Measurements from ENCODE around the gene MRGPRD. TPM values are rescaled to one million over a fixed set of nuclear protein-coding genes. Genes with fewer than 3 reads are reported as not detected.

MRGPRD gene
- total RNA-seq, 1 donor from 2014 or later = not detected

GRCh38 chr11:68934666-68935065 lies 46.1 kb downstream of the MRGPRD start:
- H3K9me3 ChIP-seq (ENCODE audit: control insufficient read depth in 3 of 3, low read length in 3 of 3) = no peaks in the 10 kb centered on the region
- peaks cover 70 to 72% (median 72%) of the 10 kb centered on the region in 3 donors for H3K36me3 ChIP-seq (ENCODE audit: control insufficient read depth in 3 of 3, insufficient read depth in 3 of 3, low read length in 3 of 3)
- H3K4me1 ChIP-seq (ENCODE audit: control insufficient read depth in 3 of 3, insufficient read depth in 3 of 3, low read length in 3 of 3) = no peaks in the 10 kb centered on the region
- H3K9ac ChIP-seq (ENCODE audit: low read depth in 1 of 3, low read length in 3 of 3) = no peak overlapping the region
- no peak overlapping the region for H3K4me3 ChIP-seq (ENCODE audit: low read length in 3 of 3)
- H3K27ac ChIP-seq (ENCODE audit: low read depth, low read length) = no peak overlapping the region
- no peaks in the 10 kb centered on the region for H3K27me3 ChIP-seq (ENCODE audit: control insufficient read depth in 3 of 3, insufficient read depth in 3 of 3, low read length in 3 of 3)

- Histone ChIP-seq H3K4me3 (ENCODE audit: low read length in 3 of 3) (no peak overlapping the region), H3K4me1 (ENCODE audit: control insufficient read depth in 3 of 3, insufficient read depth in 3 of 3, low read length in 3 of 3) (no peaks in the 10 kb centered on the region), H3K9ac (ENCODE audit: low read depth in 1 of 3, low read length in 3 of 3) (no peak overlapping the region), H3K27me3 (ENCODE audit: control insufficient read depth in 3 of 3, insufficient read depth in 3 of 3, low read length in 3 of 3) (no peaks in the 10 kb centered on the region), H3K27ac (ENCODE audit: low read depth, low read length) (no peak overlapping the region), H3K9me3 (ENCODE audit: control insufficient read depth in 3 of 3, low read length in 3 of 3) (no peaks in the 10 kb centered on the region), H3K36me3 (ENCODE audit: control insufficient read depth in 3 of 3, insufficient read depth in 3 of 3, low read length in 3 of 3) (peaks cover 74 to 75% (median 74%) of the 10 kb centered on the region in 3 donors)
Measured at GRCh38 chr11:68934321-68934645, 46.5 kb downstream of the MRGPRD start.

GRCh38 chr11:68933605-68934320 lies 47.0 kb downstream of the MRGPRD start:
- Histone ChIP-seq H3K36me3 (ENCODE audit: control insufficient read depth in 3 of 3, insufficient read depth in 3 of 3, low read length in 3 of 3) (peaks cover 71 to 74% (median 72%) of the 10 kb centered on the region in 3 donors), H3K4me3 (ENCODE audit: low read length in 3 of 3) (no peak overlapping the region), H3K9me3 (ENCODE audit: control insufficient read depth in 3 of 3, low read length in 3 of 3) (no peaks in the 10 kb centered on the region), H3K27ac (ENCODE audit: low read depth, low read length) (no peak overlapping the region), H3K4me1 (ENCODE audit: control insufficient read depth in 3 of 3, insufficient read depth in 3 of 3, low read length in 3 of 3) (peaks cover 0 to 2% (median 0%) of the 10 kb centered on the region in 3 donors), H3K9ac (ENCODE audit: low read depth in 1 of 3, low read length in 3 of 3) (no peak overlapping the region), H3K27me3 (ENCODE audit: control insufficient read depth in 3 of 3, insufficient read depth in 3 of 3, low read length in 3 of 3) (no peaks in the 10 kb centered on the region)

GRCh38 chr11:68932933-68933577 lies 47.7 kb downstream of the MRGPRD start:
- Histone ChIP-seq H3K4me1 (ENCODE audit: control insufficient read depth in 3 of 3, insufficient read depth in 3 of 3, low read length in 3 of 3) (peaks cover 0 to 4% (median 2%) of the 10 kb centered on the region in 3 donors), H3K4me3 (ENCODE audit: low read length in 3 of 3) (no peak overlapping the region), H3K9ac (ENCODE audit: low read depth in 1 of 3, low read length in 3 of 3) (no peak overlapping the region), H3K27me3 (ENCODE audit: control insufficient read depth in 3 of 3, insufficient read depth in 3 of 3, low read length in 3 of 3) (no peaks in the 10 kb centered on the region), H3K36me3 (ENCODE audit: control insufficient read depth in 3 of 3, insufficient read depth in 3 of 3, low read length in 3 of 3) (peaks cover 64 to 74% (median 67%) of the 10 kb centered on the region in 3 donors), H3K27ac (ENCODE audit: low read depth, low read length) (no peak overlapping the region), H3K9me3 (ENCODE audit: control insufficient read depth in 3 of 3, low read length in 3 of 3) (no peaks in the 10 kb centered on the region)

GRCh38 chr11:68932358-68932757 lies 48.4 kb downstream of the MRGPRD start:
- Histone ChIP-seq H3K9ac (ENCODE audit: low read depth in 1 of 3, low read length in 3 of 3) (no peak overlapping the region), H3K36me3 (ENCODE audit: control insufficient read depth in 3 of 3, insufficient read depth in 3 of 3, low read length in 3 of 3) (peaks cover 62 to 70% (median 64%) of the 10 kb centered on the region in 3 donors), H3K27ac (ENCODE audit: low read depth, low read length) (no peak overlapping the region), H3K4me1 (ENCODE audit: control insufficient read depth in 3 of 3, insufficient read depth in 3 of 3, low read length in 3 of 3) (peaks cover 0 to 9% (median 2%) of the 10 kb centered on the region in 3 donors), H3K9me3 (ENCODE audit: control insufficient read depth in 3 of 3, low read length in 3 of 3) (no peaks in the 10 kb centered on the region), H3K27me3 (ENCODE audit: control insufficient read depth in 3 of 3, insufficient read depth in 3 of 3, low read length in 3 of 3) (no peaks in the 10 kb centered on the region), H3K4me3 (ENCODE audit: low read length in 3 of 3) (no peak overlapping the region)

- Histone ChIP-seq H3K4me1 (ENCODE audit: control insufficient read depth in 3 of 3, insufficient read depth in 3 of 3, low read length in 3 of 3) (peaks cover 0 to 9% (median 2%) of the 10 kb centered on the region in 3 donors), H3K9ac (ENCODE audit: low read depth in 1 of 3, low read length in 3 of 3) (no peak overlapping the region), H3K27ac (ENCODE audit: low read depth, low read length) (no peak overlapping the region), H3K4me3 (ENCODE audit: low read length in 3 of 3) (no peak overlapping the region), H3K36me3 (ENCODE audit: control insufficient read depth in 3 of 3, insufficient read depth in 3 of 3, low read length in 3 of 3) (peaks cover 58 to 66% (median 59%) of the 10 kb centered on the region in 3 donors), H3K9me3 (ENCODE audit: control insufficient read depth in 3 of 3, low read length in 3 of 3) (no peaks in the 10 kb centered on the region), H3K27me3 (ENCODE audit: control insufficient read depth in 3 of 3, insufficient read depth in 3 of 3, low read length in 3 of 3) (no peaks in the 10 kb centered on the region)
Measured at GRCh38 chr11:68931911-68932310, 48.9 kb downstream of the MRGPRD start.

- H3K27me3 ChIP-seq (ENCODE audit: control insufficient read depth in 3 of 3, insufficient read depth in 3 of 3, low read length in 3 of 3) = no peaks in the 10 kb centered on the region
- peaks cover 0 to 9% (median 2%) of the 10 kb centered on the region in 3 donors for H3K4me1 ChIP-seq (ENCODE audit: control insufficient read depth in 3 of 3, insufficient read depth in 3 of 3, low read length in 3 of 3)
- H3K4me3 ChIP-seq (ENCODE audit: low read length in 3 of 3) = no peak overlapping the region
- peaks cover 51 to 59% (median 54%) of the 10 kb centered on the region in 3 donors for H3K36me3 ChIP-seq (ENCODE audit: control insufficient read depth in 3 of 3, insufficient read depth in 3 of 3, low read length in 3 of 3)
- H3K9me3 ChIP-seq (ENCODE audit: control insufficient read depth in 3 of 3, low read length in 3 of 3) = no peaks in the 10 kb centered on the region
- no peak overlapping the region for H3K9ac ChIP-seq (ENCODE audit: low read depth in 1 of 3, low read length in 3 of 3)
- no peak overlapping the region for H3K27ac ChIP-seq (ENCODE audit: low read depth, low read length)
Measured at GRCh38 chr11:68930991-68931855, 49.6 kb downstream of the MRGPRD start.

Other genes starting within 250 kb of the MRGPRD start
- not detected for gene TESMIN, start 229.5 kb downstream of the MRGPRD start, total RNA-seq
- 11.5 TPM for gene CPT1A, start 139.1 kb downstream of the MRGPRD start, total RNA-seq
- gene MRPL21, start 77.2 kb downstream of the MRGPRD start, total RNA-seq = 53.2 TPM
- gene IGHMBP2, start 77.1 kb downstream of the MRGPRD start, total RNA-seq = 11.0 TPM
- 16.7 TPM for gene MRGPRF, start 32.3 kb upstream of the MRGPRD start, total RNA-seq
- 6.8 TPM for gene TPCN2, start 67.9 kb upstream of the MRGPRD start, total RNA-seq
- gene SMIM38, start 174.9 kb upstream of the MRGPRD start, total RNA-seq = under 0.01 TPM

Data from skeletal muscle tissue (tissue), 4 donors.